HL-60 (cell line): ENCODE measurements around the gene LBX2.

ENCODE experiments used
- GABPA ChIP-seq: IDR thresholded peaks from 2 replicates; pipeline ENCODE4 v1.6.1; 2012; ENCODE audit warnings: low read depth
- REST ChIP-seq: IDR thresholded peaks from 2 replicates; pipeline ENCODE4 v1.6.1; 2012; ENCODE audit warnings: low read depth; ENCODE audit not compliant: insufficient replicate concordance
- SPI1 ChIP-seq: IDR thresholded peaks from 2 replicates; pipeline ENCODE4 v1.6.1; 2012; ENCODE audit warnings: low read depth, mild to moderate bottlenecking, borderline replicate concordance
- TF ChIP-seq, protein P1 (sequence below): IDR thresholded peaks from one replicate; pipeline ENCODE4 v1.5.1; 2011; ENCODE audit warnings: low read length, control low read depth, inconsistent platforms; ENCODE audit not compliant: insufficient read depth

DNA sequence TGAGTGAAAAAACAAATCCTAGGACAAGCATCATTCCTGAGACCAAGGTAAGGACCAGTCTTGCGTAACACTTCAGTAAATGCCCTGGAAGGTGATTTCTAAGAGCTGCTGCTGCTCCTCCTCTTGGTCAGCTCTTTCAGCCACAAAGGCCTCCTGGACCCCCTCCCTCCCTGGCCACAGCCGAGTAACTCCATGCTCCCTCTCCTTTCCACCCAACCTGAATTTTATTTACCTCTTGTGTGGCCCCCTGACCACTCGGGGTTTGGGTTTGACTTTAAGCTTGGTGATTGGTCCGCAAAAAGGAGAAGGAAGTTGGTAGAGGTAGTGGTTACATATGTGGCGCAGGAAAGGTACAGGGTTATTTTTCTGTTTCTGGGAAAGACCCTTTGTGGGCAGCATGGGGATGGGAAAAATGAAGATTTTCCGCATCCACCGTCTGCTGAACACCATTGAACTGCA lies 39.5 kb upstream of the LBX2 start:
- TF ChIP-seq, protein P1, sequence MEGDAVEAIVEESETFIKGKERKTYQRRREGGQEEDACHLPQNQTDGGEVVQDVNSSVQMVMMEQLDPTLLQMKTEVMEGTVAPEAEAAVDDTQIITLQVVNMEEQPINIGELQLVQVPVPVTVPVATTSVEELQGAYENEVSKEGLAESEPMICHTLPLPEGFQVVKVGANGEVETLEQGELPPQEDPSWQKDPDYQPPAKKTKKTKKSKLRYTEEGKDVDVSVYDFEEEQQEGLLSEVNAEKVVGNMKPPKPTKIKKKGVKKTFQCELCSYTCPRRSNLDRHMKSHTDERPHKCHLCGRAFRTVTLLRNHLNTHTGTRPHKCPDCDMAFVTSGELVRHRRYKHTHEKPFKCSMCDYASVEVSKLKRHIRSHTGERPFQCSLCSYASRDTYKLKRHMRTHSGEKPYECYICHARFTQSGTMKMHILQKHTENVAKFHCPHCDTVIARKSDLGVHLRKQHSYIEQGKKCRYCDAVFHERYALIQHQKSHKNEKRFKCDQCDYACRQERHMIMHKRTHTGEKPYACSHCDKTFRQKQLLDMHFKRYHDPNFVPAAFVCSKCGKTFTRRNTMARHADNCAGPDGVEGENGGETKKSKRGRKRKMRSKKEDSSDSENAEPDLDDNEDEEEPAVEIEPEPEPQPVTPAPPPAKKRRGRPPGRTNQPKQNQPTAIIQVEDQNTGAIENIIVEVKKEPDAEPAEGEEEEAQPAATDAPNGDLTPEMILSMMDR = no peak
- no peak for TF ChIP-seq GABPA
- TF ChIP-seq SPI1 = no peak
- no peak for TF ChIP-seq REST
